Activated T-helper 1 cell treated with anti-CD3 and anti-CD28 coated beads, Interleukin-2, amount 50 U/mL, for 16 hours (primary cell): ENCODE results near the gene ZMYM1.
A peak's percentile ranks its signal among the peaks of the same experiment; 100 is the strongest.
"Not testable (repeated sequence)": the region's sequence is repeated elsewhere in the genome, so short reads cannot be mapped to it uniquely, and the experiment has no call there.

Source experiments
- DNase-seq, 2 donors: peaks; one replicate each; pipeline ENCODE4 v3.0.0-alpha.2; 2020; ENCODE audit warnings: low read depth in 1 of 2, low spot score in 1 of 2

The ZMYM1 gene

DNA sequence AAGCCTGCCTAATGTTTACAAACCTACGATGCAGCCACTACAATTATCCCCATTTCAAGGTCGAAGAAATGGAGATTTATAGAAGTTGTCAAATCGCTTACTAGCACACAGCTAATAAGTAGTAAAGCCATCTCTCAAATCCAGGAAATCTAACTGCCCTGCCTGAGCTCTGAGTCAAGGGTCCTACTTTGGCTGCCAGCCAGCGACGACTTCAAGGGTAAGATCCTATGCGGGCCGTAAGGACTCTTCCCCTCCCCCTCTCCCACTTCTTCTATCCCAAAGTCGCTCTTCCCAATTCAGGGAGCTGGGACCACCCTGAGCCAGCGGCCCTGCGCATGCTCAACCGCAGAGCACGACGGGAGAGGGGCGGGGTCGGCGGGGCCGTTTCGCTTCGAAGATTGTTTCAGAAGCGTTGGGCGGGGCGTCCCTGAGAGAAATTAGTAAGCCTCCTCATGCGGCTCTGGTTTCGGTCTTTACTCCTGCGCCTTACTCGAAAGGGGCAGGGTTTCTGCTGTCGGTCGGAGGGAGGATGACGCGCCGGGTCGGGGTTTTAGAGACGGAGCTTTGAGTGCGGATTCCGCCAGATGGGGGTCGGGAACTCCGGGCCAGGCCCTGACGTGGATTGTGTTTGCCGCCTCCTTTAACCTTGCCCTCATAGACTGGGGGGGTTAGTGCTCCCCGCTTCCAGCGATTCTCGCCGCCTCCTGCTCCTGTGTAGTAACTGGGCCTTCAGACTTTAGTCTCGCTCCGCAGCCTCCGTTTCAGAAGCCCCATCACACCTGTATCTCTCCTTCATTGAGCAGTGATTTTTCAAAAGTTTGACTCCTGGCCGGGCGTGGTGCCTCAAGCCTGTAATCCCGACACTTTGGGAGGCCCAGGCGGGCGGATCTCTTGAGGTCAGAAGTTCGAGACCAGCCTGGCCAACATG, at the start of gene ZMYM1:
ZMYM1 (plus strand) TSS at position 383 of the 928 bp plus-strand sequence. CDS start 14,603 bp downstream, outside the sequence.
- peak; percentile 64 to 75 for DNase-seq

DNA sequence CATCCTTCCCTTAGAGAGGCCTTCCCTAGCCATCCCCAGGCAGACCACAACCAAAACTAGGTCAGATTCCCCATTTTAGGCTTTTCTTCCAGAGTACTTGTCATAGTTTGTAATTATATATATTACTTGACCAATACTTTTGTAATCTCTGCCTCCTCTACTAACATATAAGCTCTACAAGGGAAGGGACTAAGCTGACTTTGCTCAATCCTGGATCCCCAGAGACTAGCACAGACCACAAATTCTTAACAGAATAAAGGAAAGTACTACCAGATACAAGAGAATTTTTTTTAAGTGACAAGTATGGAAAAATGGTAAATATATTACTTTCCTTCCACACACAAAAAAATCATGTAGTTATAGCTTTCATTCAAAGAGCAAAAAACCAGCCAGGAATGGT, 49.4 kb upstream of the ZMYM1 start:
- DNase-seq: no peak

DNA sequence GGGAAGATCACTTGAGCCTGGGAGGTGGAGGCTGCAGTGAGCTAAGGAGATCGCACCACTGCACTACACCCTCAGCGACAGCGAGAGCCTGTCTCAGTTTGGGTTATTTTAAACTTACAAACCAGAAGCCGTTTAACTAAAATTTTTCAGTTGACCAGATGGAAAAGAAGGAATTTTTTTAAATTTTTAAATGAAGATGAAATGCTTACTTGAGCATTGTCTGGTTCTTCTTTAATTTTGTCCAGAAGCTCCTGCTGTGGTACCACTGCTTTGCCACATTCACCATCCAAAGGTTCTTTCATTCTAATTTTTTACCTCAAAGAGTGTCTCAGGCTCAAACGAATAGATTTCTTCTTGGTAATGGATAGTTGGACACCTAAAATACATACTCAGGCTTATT, 48.8 kb upstream of the ZMYM1 start:
- DNase-seq: no peak

- peak; percentile 8 to 22 for DNase-seq
Measured at GRCh38 chr1:35030756-35031446, 48.3 kb upstream of the ZMYM1 start.

DNA sequence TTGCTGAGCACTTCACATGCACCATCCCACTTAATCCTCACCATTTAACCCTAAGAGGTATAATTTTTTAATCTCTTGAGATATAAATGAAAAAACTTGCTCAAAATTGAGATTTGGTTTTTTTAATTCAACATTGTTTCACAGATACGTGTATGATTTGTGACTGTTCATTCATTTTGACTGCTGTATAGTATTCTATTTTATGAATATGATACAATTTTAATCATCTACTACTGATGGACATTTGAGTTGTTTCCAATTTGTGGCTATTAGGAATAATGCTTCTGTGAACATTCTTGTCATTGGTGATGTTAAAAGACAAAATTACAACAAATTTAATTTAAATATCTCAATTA, 46.8 kb upstream of the ZMYM1 start:
- no peak for DNase-seq

DNA sequence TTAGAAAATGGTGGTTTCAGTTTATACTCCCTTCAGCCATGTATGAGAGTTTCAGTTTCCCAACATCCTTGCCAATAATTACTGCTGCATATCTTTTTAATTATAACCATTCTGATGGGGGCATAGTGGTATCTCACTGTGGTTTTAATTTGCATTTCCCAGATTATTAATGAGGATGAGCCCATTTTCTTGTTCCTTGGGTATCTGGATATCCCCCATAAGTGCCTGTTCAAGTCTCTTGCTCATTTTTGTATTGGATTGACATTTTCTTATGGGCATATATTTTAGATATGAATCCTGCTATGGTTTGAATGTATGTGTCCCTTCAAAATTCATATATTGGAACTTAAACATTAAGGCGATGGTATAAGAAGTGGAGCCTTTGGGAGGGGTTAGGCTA, 45.8 kb upstream of the ZMYM1 start:
- DNase-seq: no peak

DNA sequence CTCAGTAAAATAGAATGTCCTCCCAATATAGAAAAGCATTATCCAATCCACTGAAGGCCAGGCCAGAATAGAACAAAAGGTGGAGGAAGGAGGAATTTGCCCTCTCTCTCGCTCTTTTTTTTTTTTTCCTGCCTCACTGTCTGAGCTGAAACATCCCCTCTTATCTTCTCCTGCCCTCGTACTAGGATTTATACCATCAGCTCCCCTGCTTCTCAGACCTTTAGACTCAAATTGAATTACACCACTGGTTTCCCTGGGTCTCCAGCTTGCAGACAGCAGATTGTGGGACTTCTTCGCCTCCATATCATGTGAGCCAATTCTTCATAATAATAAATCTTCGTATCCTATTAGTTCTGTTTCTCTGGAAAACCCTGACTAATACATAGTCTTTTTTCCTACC, 42.6 kb upstream of the ZMYM1 start:
- no peak for DNase-seq

- DNase-seq: no peak
Measured at GRCh38 chr1:35037206-35037605, 42.0 kb upstream of the ZMYM1 start.

GRCh38 chr1:35038723-35039122, 40.5 kb upstream of the ZMYM1 start:
- DNase-seq: no peak

DNA sequence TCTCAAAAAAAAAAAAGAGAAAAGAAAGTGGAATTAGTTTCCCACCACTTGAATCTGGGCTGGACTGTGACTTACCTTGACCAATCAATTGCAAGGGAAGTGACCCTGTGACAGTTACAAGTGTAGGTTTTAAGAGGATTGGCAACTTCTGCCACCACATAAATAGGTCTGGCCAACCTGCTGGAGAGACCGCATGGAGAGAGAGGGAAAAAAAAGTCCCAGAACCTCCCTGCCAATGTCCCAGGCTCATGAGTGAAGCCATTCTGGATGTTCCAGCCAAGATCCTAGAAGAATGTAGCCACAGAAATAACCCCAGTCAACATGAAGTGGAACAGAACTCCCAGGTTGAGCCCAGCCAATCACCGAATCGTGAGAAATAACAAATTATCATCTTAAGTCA, 35.7 kb upstream of the ZMYM1 start:
- no peak for DNase-seq

DNA sequence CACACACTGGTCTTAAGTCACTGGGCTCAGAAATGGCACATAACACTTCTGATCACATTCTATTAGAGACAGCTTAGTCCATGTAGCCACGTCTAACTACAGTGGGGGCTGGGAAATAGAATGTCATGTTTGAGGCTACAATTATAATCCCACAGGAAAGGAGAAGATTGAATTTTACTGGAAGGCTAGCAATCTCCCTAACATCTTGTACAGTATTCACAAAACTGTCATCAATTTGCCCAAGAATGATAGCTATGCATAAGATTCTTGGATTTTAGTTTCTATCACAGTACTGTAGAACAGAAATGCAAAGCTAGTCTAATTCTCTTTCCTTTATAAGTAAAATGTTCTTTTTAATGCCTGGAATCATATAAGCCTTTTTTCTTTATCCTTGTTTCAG, 34.8 kb upstream of the ZMYM1 start:
- no peak for DNase-seq

- DNase-seq: no peak
Measured at GRCh38 chr1:35046730-35047129, 32.5 kb upstream of the ZMYM1 start.

DNA sequence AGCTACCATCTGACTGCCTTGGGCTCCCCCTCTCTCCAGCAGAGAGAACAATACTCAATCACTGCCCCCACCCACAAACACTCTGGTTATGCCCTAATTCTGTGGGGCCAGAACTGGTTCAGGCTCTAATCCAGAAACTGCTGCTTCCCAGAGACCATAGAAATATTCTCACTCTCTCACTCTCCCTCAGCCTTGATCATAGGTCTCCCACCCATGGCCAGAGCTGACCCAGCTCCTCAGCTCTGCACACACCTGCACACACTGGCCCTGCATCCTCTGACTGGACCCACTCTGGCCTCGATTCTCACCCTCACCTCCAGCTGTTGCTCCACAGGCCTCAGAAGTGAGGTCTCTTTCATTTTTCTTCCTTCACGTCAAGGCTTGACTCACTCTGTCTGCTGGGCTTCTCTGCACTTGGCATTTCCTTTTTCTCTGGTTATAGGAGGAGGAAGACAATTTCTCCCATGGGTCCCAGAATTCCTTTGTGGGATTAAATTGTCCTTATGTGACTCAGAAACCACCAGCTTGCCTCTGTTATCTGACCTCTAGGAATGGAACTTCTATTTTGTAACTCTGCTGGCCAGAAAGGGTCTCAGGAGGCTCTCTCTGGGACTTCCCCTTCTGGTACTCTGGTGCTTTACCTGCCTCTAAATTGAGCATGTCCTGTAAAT, 31.9 kb upstream of the ZMYM1 start:
- DNase-seq: no peak

DNA sequence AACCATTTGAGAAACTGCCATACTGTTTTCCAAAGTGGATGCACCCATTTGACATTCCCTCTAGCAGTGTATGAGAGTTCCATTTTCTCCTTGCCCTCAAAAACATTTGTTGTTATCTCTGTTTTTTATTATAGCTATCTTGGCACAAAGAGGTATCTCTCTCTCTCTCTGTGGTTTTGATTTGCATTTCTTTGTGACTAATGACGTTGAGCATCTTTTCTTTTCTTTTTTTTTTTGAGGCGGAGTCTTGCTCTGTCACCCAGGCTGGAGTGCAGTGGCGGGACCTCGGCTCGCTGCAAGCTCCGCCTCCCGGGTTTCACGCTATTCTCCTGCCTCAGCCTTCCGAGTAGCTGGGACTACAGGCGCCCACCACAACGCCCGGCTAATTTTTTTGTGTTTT, 30.1 kb upstream of the ZMYM1 start:
- no peak for DNase-seq

DNA sequence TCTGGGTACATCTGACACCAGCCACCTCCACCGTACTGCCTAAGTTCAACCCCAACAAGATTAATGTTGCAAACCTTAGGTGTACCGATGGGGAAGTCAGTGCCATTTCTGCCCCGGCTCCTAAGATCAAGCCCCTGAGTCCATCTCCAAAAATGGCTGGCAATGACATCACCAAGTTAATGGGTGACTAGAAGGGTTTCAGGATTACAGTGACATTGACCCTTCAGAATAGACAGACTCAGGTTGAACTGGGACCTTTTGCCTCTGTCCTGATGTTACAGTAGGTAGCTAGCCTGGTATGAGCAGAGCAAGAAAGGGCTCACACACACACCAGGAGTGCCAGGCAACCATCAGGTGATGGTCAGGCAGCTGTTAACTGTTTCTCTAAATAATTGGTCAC, 25.8 kb upstream of the ZMYM1 start:
- DNase-seq: no peak

GRCh38 chr1:35054282-35054681, 24.9 kb upstream of the ZMYM1 start:
- not testable (repeated sequence) for DNase-seq

DNA sequence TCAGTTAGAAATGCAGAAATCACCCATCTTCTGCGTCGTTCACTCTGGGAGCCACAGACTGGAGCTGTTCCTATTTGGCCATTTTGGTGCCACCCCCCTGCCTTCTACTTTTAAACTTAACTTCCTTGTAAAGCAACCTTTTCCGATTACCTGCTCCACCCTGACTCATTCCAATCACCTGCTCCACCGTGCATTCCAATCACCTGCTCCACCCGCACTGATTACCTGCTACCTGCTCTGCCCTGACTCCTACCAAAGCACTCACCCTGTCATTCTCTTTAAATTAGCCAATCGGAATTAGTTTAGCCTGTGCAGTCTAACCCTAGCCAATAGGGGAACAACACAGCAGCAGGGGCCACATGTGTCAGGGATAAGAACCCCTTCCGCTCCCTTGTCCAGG, 20.9 kb upstream of the ZMYM1 start:
- DNase-seq: not testable (repeated sequence)

GRCh38 chr1:35058988-35059387, 20.2 kb upstream of the ZMYM1 start:
- DNase-seq: no peak

GRCh38 chr1:35062518-35063196, 16.5 kb upstream of the ZMYM1 start:
- DNase-seq: no peak

DNA sequence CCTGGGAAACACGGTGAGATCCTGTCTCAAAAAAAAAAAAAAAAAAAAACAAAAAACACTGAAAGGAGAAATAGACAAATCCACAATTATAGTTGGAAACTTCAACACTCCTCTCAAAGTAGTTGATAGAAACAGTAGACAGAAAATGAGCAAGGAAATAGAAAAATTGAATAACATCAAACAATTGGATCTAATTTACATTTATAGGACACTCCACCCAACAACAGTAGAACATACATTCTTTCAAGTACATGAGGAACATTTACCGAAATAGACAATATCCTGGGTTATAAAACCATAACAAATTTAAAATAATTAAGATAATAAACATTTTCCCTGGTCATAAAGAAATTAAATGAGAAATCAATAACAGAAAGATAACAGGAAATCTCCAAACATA, 14.9 kb upstream of the ZMYM1 start:
- no peak for DNase-seq

GRCh38 chr1:35069746-35070145, 9.4 kb upstream of the ZMYM1 start:
- no peak for DNase-seq
